Neural cell (in vitro differentiated cells): ENCODE measurements around the gene C19orf67. TPM values are rescaled to one million over a fixed set of nuclear protein-coding genes. Genes with fewer than 3 reads are reported as not detected.

Experiments used
- H2AFZ ChIP-seq: fragments of 200-600, 300-800 bp; sonication (generic), shearing (Covaris generic); 2 replicates; pipeline ENCODE4 v1.6.0; 2014; ENCODE audit warnings: low read depth, mild to moderate bottlenecking, antibody characterized with exemption, low read length, moderate library complexity
- H3F3A ChIP-seq: fragments of 200-600 bp; shearing (Covaris generic); 2 replicates; pipeline ENCODE4 v1.6.1; 2016; ENCODE audit warnings: mild to moderate bottlenecking, moderate library complexity, mixed read lengths, antibody characterized with exemption, low read length; ENCODE audit not compliant: insufficient read depth, poor library complexity, severe bottlenecking
- H3K27ac ChIP-seq: fragments of 200-600, 300-800 bp; sonication (generic), shearing (Covaris generic); 2 replicates; pipeline ENCODE4 v1.5.1; 2014; ENCODE audit warnings: mild to moderate bottlenecking, low read length, moderate library complexity
- H3K27me3 ChIP-seq: fragments of 300-800, 200-600 bp; sonication (generic), shearing (Covaris generic); 2 replicates; pipeline ENCODE4 v1.6.0; 2014; ENCODE audit warnings: mild to moderate bottlenecking, low read depth, low read length, moderate library complexity; ENCODE audit not compliant: insufficient read depth
- H3K36me3 ChIP-seq: fragments of 300-800, 200-600 bp; sonication (generic), shearing (Covaris generic); 2 replicates; pipeline ENCODE4 v1.5.1; 2014; ENCODE audit warnings: mild to moderate bottlenecking, antibody characterized with exemption, low read length, moderate library complexity; ENCODE audit not compliant: insufficient read depth
- H3K4me2 ChIP-seq: fragments of 300-800, 200-600 bp; sonication (generic), shearing (Covaris generic); 2 replicates; pipeline ENCODE4 v1.6.0; 2014; ENCODE audit warnings: mild to moderate bottlenecking, low read length
- H3K4me3 ChIP-seq: fragments of 300-800, 200-600 bp; sonication (generic), shearing (Covaris generic); 2 replicates; pipeline ENCODE4 v1.5.1; 2014; ENCODE audit warnings: mild to moderate bottlenecking, low read length, moderate library complexity
- H3K79me2 ChIP-seq: fragments of 200-600 bp; shearing (Covaris generic); replicated peaks from 2 replicates; pipeline ENCODE4 v1.6.0; 2014; ENCODE audit warnings: mild to moderate bottlenecking, low read length, moderate library complexity; ENCODE audit not compliant: insufficient read depth
- H3K9ac ChIP-seq: fragments of 300-800, 200-600 bp; sonication (generic), shearing (Covaris generic); 2 replicates; pipeline ENCODE4 v1.6.1; 2016; ENCODE audit warnings: mild to moderate bottlenecking, low read length, mixed read lengths
- H3K9me2 ChIP-seq: fragments of 200-600 bp; shearing (Covaris generic); 2 replicates; pipeline ENCODE4 v1.6.1; 2016; ENCODE audit warnings: mild to moderate bottlenecking, low read length, mixed read lengths; ENCODE audit not compliant: insufficient read depth
- H3K9me3 ChIP-seq: fragments of 200-600, 300-800 bp; sonication (generic), shearing (Covaris generic); 2 replicates; pipeline ENCODE4 v1.6.1; 2016; ENCODE audit warnings: mild to moderate bottlenecking, mixed run types, low read length, moderate library complexity, mixed read lengths
- H4K20me1 ChIP-seq: fragments of 200-600 bp; shearing (Covaris generic); 2 replicates; pipeline ENCODE4 v1.6.1; 2016; ENCODE audit warnings: mild to moderate bottlenecking, mixed run types; ENCODE audit not compliant: insufficient read depth
- CTCF ChIP-seq: fragments of 450-650 bp; IDR thresholded peaks from 2 replicates; pipeline ENCODE4 v1.5.1; 2014; ENCODE audit warnings: antibody characterized with exemption, mild to moderate bottlenecking, moderate library complexity; ENCODE audit not compliant: poor library complexity, severe bottlenecking
- EP300 ChIP-seq: fragments of 450-650 bp; conservative IDR thresholded peaks from 2 replicates; pipeline ENCODE4 v1.6.1; 2014; ENCODE audit warnings: antibody characterized with exemption, mild to moderate bottlenecking, moderate library complexity; ENCODE audit not compliant: poor library complexity, severe bottlenecking
- EZH2 ChIP-seq: fragments of 200-600, 300-800 bp; shearing (Covaris generic), sonication (generic); IDR thresholded peaks from 2 replicates; pipeline ENCODE4 v1.6.1; 2014; ENCODE audit warnings: antibody characterized with exemption, low read length, borderline replicate concordance, mild to moderate bottlenecking; ENCODE audit not compliant: insufficient read depth, poor library complexity, severe bottlenecking
- MXI1 ChIP-seq: fragments of 450-650 bp; conservative IDR thresholded peaks from 2 replicates; pipeline ENCODE4 v1.6.1; 2014; ENCODE audit warnings: antibody characterized with exemption, mild to moderate bottlenecking; ENCODE audit not compliant: poor library complexity, severe bottlenecking
- POLR2AphosphoS5 ChIP-seq: IDR thresholded peaks from 2 replicates; pipeline ENCODE4 v1.6.1; 2012
- RAD21 ChIP-seq: fragments of 450-650 bp; conservative IDR thresholded peaks from 2 replicates; pipeline ENCODE4 v1.6.1; 2014; ENCODE audit warnings: antibody characterized with exemption, mild to moderate bottlenecking, moderate library complexity
- SMC3 ChIP-seq: fragments of 450-650 bp; conservative IDR thresholded peaks from 2 replicates; pipeline ENCODE4 v1.6.1; 2014; ENCODE audit warnings: antibody characterized with exemption, mild to moderate bottlenecking, moderate library complexity; ENCODE audit not compliant: poor library complexity
- TAF1 ChIP-seq: IDR thresholded peaks from 2 replicates; pipeline ENCODE4 v1.6.1; 2012; ENCODE audit warnings: low read depth
- polyA plus RNA-seq: library from polyadenylated mRNA; depleted of rRNA; stranded (reverse); fragments of >200 nt; gene quantifications from 2 replicates; pipeline ENCODE4 v1.2.3, GENCODE V29; 2014
- TF ChIP-seq, protein P1 (sequence below): IDR thresholded peaks from 2 replicates; pipeline ENCODE4 v1.6.1; 2012; ENCODE audit warnings: borderline replicate concordance

C19orf67 gene
- polyA plus RNA-seq, 1 donor from 2014 or later = not detected

- Histone ChIP-seq H3K9me3 (no peaks in the 10 kb centered on the region), H2AFZ (no peak overlapping the region), H3K9me2 (no peaks in the 10 kb centered on the region), H4K20me1 (no peaks in the 10 kb centered on the region), H3K36me3 (no peaks in the 10 kb centered on the region), H3K27me3 (no peaks in the 10 kb centered on the region), H3K27ac (no peak overlapping the region), H3K79me2 (no peaks in the 10 kb centered on the region), H3K9ac (no peak overlapping the region), H3K4me3 (no peak overlapping the region), H3K4me2 (no peak overlapping the region), H3F3A (no peaks in the 10 kb centered on the region)
- TF ChIP-seq SMC3 = no peak
- TF ChIP-seq EZH2 = no peak
- no peak for TF ChIP-seq RAD21
- no peak for TF ChIP-seq POLR2AphosphoS5
- TF ChIP-seq EP300 = no peak
- TF ChIP-seq, protein P1, sequence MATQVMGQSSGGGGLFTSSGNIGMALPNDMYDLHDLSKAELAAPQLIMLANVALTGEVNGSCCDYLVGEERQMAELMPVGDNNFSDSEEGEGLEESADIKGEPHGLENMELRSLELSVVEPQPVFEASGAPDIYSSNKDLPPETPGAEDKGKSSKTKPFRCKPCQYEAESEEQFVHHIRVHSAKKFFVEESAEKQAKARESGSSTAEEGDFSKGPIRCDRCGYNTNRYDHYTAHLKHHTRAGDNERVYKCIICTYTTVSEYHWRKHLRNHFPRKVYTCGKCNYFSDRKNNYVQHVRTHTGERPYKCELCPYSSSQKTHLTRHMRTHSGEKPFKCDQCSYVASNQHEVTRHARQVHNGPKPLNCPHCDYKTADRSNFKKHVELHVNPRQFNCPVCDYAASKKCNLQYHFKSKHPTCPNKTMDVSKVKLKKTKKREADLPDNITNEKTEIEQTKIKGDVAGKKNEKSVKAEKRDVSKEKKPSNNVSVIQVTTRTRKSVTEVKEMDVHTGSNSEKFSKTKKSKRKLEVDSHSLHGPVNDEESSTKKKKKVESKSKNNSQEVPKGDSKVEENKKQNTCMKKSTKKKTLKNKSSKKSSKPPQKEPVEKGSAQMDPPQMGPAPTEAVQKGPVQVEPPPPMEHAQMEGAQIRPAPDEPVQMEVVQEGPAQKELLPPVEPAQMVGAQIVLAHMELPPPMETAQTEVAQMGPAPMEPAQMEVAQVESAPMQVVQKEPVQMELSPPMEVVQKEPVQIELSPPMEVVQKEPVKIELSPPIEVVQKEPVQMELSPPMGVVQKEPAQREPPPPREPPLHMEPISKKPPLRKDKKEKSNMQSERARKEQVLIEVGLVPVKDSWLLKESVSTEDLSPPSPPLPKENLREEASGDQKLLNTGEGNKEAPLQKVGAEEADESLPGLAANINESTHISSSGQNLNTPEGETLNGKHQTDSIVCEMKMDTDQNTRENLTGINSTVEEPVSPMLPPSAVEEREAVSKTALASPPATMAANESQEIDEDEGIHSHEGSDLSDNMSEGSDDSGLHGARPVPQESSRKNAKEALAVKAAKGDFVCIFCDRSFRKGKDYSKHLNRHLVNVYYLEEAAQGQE = no peak
- no peak for TF ChIP-seq CTCF
- no peak for TF ChIP-seq TAF1
- no peak for TF ChIP-seq MXI1
Observed at GRCh38 chr19:14127929-14128509, 42.4 kb upstream of the C19orf67 start.

- Histone ChIP-seq H3K4me3 (no peak overlapping the region), H3K9ac (no peak overlapping the region), H4K20me1 (no peaks in the 10 kb centered on the region), H3K79me2 (no peaks in the 10 kb centered on the region), H3K4me2 (no peak overlapping the region), H3K27ac (no peak overlapping the region), H2AFZ (no peak overlapping the region), H3K36me3 (no peaks in the 10 kb centered on the region), H3F3A (no peaks in the 10 kb centered on the region), H3K27me3 (no peaks in the 10 kb centered on the region), H3K9me3 (no peaks in the 10 kb centered on the region), H3K9me2 (no peaks in the 10 kb centered on the region)
- TF ChIP-seq MXI1 (no peak), EP300 (no peak), POLR2AphosphoS5 (no peak), CTCF (no peak), TAF1 (no peak), EZH2 (no peak), SMC3 (no peak), RAD21 (no peak)
- TF ChIP-seq, protein P1 = no peak
Observed at GRCh38 chr19:14127176-14127575, 41.6 kb upstream of the C19orf67 start.
